Fibroblast of villous mesenchyme (primary cell): Measurements from ENCODE around the gene LAGE3. TPM values are rescaled to one million over a fixed set of nuclear protein-coding genes. Genes with fewer than 3 reads are reported as not detected.

Experiments used
- DNase-seq: peaks from one replicate; pipeline ENCODE4 v3.0.0-alpha.2; 2010; ENCODE audit warnings: low read depth
- H3K4me3 ChIP-seq: 2 replicates; pipeline ENCODE4 v1.5.1; 2011; ENCODE audit warnings: low read depth, mild to moderate bottlenecking, low read length
- CTCF ChIP-seq: IDR thresholded peaks from 2 replicates; pipeline ENCODE4 v1.5.1; 2012; ENCODE audit warnings: low read depth, mild to moderate bottlenecking, low read length; ENCODE audit not compliant: insufficient read depth
- total RNA-seq: library from RNA; depleted of rRNA; stranded (reverse); fragments of >200 nt; gene quantifications from 2 replicates; pipeline ENCODE4 v1.2.3, GENCODE V29; 2012

LAGE3 gene
- total RNA-seq, 1 donor = 15.5 TPM

DNA sequence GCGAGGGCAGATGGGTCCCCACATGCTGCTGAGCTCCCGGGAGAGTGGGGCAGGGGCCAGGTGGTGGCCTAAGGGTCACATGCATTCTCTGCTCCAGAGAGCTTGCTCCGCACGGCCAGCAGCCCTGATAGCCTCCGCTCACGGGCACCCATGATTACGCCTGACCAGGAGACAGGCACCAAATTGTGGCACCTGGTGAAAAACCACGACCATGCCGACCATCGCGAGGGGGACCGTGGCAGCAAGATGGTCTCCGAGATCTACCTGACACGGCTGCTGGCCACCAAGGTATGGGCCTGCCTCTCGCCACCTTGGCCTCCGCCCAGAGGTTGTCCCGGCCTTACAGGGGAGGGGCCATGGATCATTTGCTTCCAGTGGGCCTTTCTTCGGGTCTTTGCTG, 9.2 kb downstream of the LAGE3 start:
- no peak for DNase-seq
- no peak for TF ChIP-seq CTCF
- H3K4me3 ChIP-seq = no peak overlapping the region

DNA sequence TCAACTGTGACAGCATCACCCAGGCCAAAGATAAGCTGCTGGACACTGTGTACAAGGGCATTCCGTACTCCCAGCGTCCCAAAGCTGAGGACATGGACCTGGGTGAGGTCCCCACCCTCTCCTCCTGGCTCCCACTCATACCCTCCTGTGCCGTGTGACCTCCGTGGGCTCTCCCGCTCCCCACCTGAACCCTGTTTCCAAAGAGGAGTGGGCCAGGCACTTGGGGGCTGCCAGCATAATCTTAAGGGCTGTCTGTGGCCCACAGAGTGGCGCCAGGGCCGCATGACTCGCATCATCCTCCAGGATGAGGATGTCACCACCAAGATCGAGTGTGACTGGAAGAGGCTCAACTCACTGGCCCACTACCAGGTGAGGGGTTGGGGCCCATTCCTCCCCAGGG, 10.0 kb downstream of the LAGE3 start:
- H3K4me3 ChIP-seq = no peak overlapping the region
- DNase-seq = no peak
- no peak for TF ChIP-seq CTCF

DNA sequence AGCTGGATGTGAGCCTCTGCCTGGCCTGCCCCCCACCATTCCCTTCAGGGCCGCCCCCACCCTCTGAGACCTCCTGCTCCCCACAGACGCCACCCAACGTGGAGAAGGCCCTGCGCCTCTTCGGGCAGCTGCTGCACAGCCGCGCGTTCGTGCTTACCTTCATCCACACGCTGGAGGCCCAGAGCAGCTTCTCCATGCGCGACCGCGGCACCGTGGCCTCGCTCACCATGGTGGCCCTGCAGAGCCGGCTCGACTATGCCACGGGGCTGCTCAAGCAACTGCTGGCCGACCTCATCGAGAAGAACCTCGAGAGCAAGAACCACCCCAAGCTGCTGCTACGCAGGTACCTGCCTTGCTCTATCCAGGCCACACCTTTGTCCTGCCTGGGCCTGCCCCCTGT, 10.9 kb downstream of the LAGE3 start:
- no peak for DNase-seq

DNA sequence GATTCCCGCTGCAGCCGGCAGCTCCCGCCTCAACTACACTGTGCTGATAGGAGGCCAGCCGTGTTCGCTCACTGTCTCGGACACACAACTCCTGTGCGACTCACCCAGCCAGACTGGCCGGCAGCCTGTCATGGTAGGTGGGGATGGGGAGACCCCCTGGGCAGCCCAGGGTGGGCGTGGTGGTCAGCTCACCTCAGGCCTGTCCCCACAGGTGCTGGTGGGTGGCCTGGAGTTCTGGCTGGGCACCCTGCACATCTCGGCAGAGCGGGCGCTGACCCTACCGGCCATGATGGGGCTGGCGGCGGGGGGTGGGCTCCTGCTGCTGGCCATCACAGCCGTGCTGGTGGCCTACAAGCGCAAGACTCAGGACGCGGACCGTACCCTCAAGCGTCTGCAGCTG, 11.5 kb downstream of the LAGE3 start:
- no peak for DNase-seq
- TF ChIP-seq CTCF = no peak
- H3K4me3 ChIP-seq = no peak overlapping the region

More for the DNA sequence above, 10.9 kb downstream of the LAGE3 start:
- no peak for TF ChIP-seq CTCF
- no peak overlapping the region for H3K4me3 ChIP-seq

DNA sequence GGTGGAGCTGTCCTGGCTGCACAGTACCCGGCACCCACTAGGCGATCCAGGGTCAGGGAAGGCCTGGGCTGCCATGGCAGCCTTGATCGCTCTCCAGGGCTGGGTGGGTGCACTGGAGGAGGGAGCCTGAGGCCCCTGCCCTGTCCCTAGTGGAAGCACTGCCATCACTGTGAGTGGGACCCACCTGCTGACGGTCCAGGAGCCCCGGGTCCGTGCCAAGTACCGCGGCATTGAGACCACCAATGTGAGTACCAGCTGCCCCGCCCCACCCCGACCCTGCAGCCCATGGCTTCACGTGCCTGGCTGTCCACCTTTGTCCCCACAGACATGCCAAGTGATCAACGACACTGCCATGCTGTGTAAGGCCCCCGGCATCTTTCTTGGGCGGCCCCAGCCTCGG, 12.2 kb downstream of the LAGE3 start:
- H3K4me3 ChIP-seq = no peak overlapping the region
- DNase-seq = no peak
- TF ChIP-seq CTCF = no peak

DNA sequence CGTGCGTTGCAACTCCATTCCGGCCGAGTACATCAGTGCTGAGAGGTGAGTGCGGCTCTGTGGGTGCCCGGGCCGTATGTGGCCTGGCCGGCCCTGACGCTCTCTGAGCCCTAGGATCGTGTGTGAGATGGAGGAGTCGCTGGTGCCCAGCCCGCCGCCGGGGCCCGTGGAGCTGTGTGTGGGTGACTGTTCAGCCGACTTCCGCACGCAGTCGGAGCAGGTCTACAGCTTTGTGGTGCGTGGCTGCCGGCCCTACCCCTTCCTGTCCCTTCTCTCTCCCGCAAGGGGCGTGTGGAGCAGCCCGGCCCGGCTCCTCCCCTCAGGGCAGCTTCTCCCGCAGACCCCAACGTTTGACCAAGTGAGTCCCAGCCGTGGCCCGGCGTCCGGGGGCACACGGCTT, 13.0 kb downstream of the LAGE3 start:
- no peak for DNase-seq
- H3K4me3 ChIP-seq = no peak overlapping the region
- no peak for TF ChIP-seq CTCF

- TF ChIP-seq CTCF = no peak
- no peak overlapping the region for H3K4me3 ChIP-seq
- DNase-seq = no peak
These were observed 13.5 kb downstream of the LAGE3 start for GRCh38 chrX:154465601-154466000.
